Activated naive CD8-positive, alpha-beta T cell treated with anti-CD3 and anti-CD28 coated beads for 36 hours (primary cell): ENCODE data around the gene NXPH1. TPM values are rescaled to one million over a fixed set of nuclear protein-coding genes. Genes with fewer than 3 reads are reported as not detected.

Experiments
- DNase-seq: peaks from one replicate; pipeline ENCODE4 v3.0.0; 2021
- H3K27ac Mint-ChIP-seq: one replicate; pipeline ENCODE4 v1.8.0; 2022; ENCODE audit warnings: mild to moderate bottlenecking, moderate library complexity, mixed read lengths
- H3K27me3 Mint-ChIP-seq: one replicate; pipeline ENCODE4 v1.8.0; 2022; ENCODE audit warnings: mild to moderate bottlenecking, mixed read lengths
- H3K36me3 Mint-ChIP-seq: one replicate; pipeline ENCODE4 v1.8.0; 2021; ENCODE audit warnings: mild to moderate bottlenecking, mixed read lengths
- H3K4me1 Mint-ChIP-seq: one replicate; pipeline ENCODE4 v1.8.0; 2021; ENCODE audit warnings: mixed read lengths
- H3K4me3 Mint-ChIP-seq: one replicate; pipeline ENCODE4 v1.8.0; 2022; ENCODE audit warnings: mild to moderate bottlenecking, moderate library complexity, mixed read lengths
- H3K9me3 Mint-ChIP-seq: one replicate; pipeline ENCODE4 v1.8.0; 2022; ENCODE audit warnings: mixed read lengths
- total RNA-seq, 2 experiments: library from RNA; stranded (reverse); gene quantifications; one replicate each; pipeline ENCODE4 v1.2.3, GENCODE V29; 2021

The NXPH1 gene
- total RNA-seq, 2 experiments from 2014 or later: not detected

- Mint-ChIP-seq H3K27me3 (no peaks in the 10 kb centered on the region), H3K36me3 (no peaks in the 10 kb centered on the region), H3K4me1 (no peaks in the 10 kb centered on the region), H3K27ac (no peak overlapping the region), H3K4me3 (no peak overlapping the region), H3K9me3 (no peaks in the 10 kb centered on the region)
- DNase-seq: no peak
These were observed 152.2 kb downstream of the NXPH1 start for GRCh38 chr7:8585591-8585990.

DNA sequence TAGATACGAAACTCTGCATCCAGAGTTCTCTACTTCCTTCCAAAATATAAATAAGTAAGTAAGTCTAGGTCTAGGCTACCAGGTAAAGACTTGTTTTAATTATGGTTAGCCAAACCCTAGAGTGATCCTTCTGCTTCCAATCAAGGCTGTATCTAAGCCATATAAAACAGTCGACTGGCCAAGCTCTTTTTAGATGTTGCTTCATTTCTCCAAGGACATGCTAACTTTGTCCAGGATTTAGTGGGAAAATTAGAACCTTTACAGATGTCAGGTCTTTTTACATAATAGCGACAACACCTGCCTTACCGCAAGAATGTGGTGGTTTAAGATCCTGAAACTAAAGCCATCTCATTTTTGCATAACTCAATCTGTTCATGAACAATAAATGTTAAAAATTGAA, 156.8 kb downstream of the NXPH1 start:
- Mint-ChIP-seq H3K4me3 (no peak overlapping the region), H3K27ac (no peak overlapping the region), H3K36me3 (no peaks in the 10 kb centered on the region), H3K4me1 (no peaks in the 10 kb centered on the region), H3K9me3 (no peaks in the 10 kb centered on the region), H3K27me3 (no peaks in the 10 kb centered on the region)
- no peak for DNase-seq

- H3K27me3 Mint-ChIP-seq: no peaks in the 10 kb centered on the region
- H3K27ac Mint-ChIP-seq: no peak overlapping the region
- no peak overlapping the region for H3K4me3 Mint-ChIP-seq
- H3K36me3 Mint-ChIP-seq: no peaks in the 10 kb centered on the region
- H3K4me1 Mint-ChIP-seq: no peaks in the 10 kb centered on the region
- no peak for DNase-seq
- H3K9me3 Mint-ChIP-seq: no peaks in the 10 kb centered on the region
These were observed 157.4 kb downstream of the NXPH1 start for GRCh38 chr7:8590791-8591190.

DNA sequence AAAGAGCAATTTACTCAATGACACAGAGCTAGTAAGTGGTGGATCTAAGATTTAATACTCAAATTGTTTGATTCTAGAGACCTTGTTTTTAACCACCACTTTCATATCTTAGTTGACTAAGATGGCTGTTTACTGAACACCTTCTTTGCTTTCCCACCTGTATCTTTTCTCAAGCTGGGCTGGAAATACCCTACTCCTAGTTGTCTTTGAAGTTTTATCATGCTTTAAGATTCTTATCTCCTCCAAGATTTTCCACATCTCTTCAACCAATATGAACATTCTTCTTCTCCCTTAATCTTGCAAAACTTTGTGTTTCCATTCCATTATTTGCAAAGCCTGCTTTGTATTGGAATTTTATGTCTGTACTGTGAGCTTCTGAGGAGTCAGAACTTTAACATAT, 157.9 kb downstream of the NXPH1 start:
- H3K27me3 Mint-ChIP-seq: no peaks in the 10 kb centered on the region
- no peaks in the 10 kb centered on the region for H3K36me3 Mint-ChIP-seq
- H3K4me3 Mint-ChIP-seq: no peak overlapping the region
- H3K9me3 Mint-ChIP-seq: no peaks in the 10 kb centered on the region
- DNase-seq: no peak
- H3K4me1 Mint-ChIP-seq: no peaks in the 10 kb centered on the region
- no peak overlapping the region for H3K27ac Mint-ChIP-seq

DNA sequence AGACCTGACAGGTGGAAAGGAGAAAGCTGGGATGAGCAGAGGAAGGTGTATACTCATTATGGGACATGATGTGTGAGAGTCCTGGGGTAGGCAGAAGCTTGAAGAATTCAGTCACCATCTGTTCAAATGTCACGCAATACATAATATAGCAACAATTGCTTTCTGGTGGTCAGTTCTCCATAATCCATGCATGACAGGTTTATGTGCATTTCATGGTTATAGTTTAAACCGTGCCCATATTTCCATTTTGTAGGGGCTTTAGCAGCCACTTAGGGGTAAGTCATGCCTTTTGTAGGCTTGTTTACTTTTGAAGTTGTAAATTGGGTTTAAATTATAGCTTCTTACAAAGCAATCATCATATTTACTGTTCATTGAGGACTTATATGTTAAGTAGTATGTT, 158.8 kb downstream of the NXPH1 start:
- DNase-seq: no peak
- Mint-ChIP-seq H3K36me3 (no peaks in the 10 kb centered on the region), H3K4me1 (no peaks in the 10 kb centered on the region), H3K4me3 (no peak overlapping the region), H3K27ac (no peak overlapping the region), H3K27me3 (no peaks in the 10 kb centered on the region), H3K9me3 (no peaks in the 10 kb centered on the region)

DNA sequence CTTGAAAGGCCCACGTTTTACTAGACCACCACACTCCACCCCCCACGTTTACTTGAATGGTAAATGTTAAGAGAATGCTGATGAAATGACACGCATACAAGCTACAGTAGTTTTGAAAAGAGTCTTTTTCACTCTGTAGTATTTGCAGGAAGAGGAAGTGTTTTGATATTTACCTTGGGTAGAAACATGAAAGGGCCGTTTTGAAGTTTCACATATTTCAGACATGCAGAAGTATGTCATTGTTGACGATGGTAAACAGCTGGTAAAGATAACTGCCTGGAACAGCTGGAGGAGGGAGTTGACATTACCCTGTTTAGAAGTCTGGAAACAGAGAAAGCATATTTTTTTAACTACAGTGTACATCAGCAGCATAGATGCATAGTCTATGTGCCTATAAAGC, 160.7 kb downstream of the NXPH1 start:
- Mint-ChIP-seq H3K27me3 (no peaks in the 10 kb centered on the region), H3K4me1 (no peaks in the 10 kb centered on the region), H3K9me3 (no peaks in the 10 kb centered on the region), H3K4me3 (no peak overlapping the region), H3K27ac (no peak overlapping the region), H3K36me3 (no peaks in the 10 kb centered on the region)
- DNase-seq: no peak

DNA sequence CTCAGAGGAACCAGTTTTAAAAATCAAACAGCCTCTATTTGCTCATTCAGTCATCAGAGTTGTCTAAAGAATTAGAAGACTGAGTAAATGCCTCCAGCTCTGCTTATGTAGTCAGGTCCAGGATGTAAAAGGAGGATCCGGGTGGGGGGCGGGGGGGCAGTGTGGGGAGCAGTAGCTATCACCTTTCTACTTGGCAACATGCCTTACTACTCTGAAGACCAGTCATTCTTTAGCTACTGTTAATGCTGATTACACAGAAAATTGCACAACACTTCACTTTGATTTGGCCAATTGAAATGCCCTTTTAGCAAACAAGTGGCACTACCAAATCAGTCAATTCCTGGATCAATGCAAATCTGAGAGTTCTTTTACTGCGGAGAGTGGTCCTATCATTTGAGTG, 164.2 kb downstream of the NXPH1 start:
- Mint-ChIP-seq H3K4me1 (no peaks in the 10 kb centered on the region), H3K9me3 (no peaks in the 10 kb centered on the region), H3K4me3 (no peak overlapping the region), H3K27me3 (no peaks in the 10 kb centered on the region), H3K36me3 (no peaks in the 10 kb centered on the region), H3K27ac (no peak overlapping the region)
- DNase-seq: no peak

DNA sequence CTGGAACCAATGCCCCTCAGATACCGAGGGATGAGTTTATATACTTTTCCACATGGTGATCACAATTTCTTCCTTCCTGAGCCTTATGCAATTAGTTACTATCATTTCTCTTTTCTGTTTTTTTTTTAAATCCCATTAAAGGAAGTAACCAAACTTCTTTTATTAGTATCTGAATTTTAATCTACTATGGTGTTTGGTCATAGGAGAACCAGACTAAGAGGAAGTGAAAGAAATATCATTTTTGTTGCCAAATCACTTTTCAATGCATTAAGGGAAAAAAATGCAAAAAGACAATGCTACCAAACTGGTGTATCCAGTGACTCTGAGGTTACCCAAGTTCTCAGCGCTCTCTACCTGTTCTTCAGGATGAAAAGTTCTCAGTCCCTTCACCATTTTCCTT, 167.7 kb downstream of the NXPH1 start:
- Mint-ChIP-seq H3K27ac (no peak overlapping the region), H3K9me3 (no peaks in the 10 kb centered on the region), H3K4me3 (no peak overlapping the region), H3K4me1 (no peaks in the 10 kb centered on the region), H3K36me3 (no peaks in the 10 kb centered on the region), H3K27me3 (no peaks in the 10 kb centered on the region)
- no peak for DNase-seq

DNA sequence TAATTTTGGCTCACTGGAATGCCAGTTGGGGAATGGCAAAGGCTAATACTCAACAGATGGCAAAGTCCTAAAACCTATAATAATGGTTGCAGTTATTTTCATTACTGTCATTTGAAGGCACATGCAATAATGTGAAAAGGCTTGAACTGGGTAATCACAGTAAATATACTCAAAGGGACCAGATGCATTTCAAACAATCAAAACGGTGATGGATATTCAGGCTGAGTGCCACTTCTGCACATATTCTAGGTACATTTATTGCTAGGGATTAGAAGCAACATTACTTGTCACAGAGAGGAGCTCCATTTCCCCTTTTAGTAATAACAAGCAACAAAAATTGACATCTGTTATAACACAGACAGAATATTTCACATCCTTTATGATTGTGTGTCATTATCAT, 171.8 kb downstream of the NXPH1 start:
- no peaks in the 10 kb centered on the region for H3K27me3 Mint-ChIP-seq
- no peaks in the 10 kb centered on the region for H3K9me3 Mint-ChIP-seq
- H3K27ac Mint-ChIP-seq: no peak overlapping the region
- no peaks in the 10 kb centered on the region for H3K4me1 Mint-ChIP-seq
- no peak for DNase-seq
- H3K36me3 Mint-ChIP-seq: no peaks in the 10 kb centered on the region
- H3K4me3 Mint-ChIP-seq: no peak overlapping the region

DNA sequence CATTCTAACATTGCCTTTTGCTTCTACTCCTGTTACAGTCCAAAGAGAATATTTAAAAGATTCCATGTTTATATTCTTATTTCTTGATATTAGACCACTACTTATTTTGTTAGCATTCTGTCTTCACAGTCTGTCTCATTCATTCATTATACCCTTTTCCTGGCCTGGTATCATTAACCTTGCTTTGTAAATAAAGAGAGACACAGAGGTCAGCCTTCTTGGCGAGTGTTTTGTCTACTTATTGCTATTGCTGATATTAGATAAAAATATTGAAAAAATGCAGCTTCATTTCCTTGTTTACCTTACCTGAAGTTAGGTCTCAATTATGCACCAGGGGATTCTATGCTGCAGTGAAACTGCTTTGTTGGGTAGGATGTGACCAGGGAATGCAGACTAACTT, 179.2 kb downstream of the NXPH1 start:
- H3K27me3 Mint-ChIP-seq: no peaks in the 10 kb centered on the region
- no peaks in the 10 kb centered on the region for H3K4me1 Mint-ChIP-seq
- no peaks in the 10 kb centered on the region for H3K9me3 Mint-ChIP-seq
- H3K27ac Mint-ChIP-seq: no peak overlapping the region
- H3K4me3 Mint-ChIP-seq: no peak overlapping the region
- no peak for DNase-seq
- no peaks in the 10 kb centered on the region for H3K36me3 Mint-ChIP-seq

DNA sequence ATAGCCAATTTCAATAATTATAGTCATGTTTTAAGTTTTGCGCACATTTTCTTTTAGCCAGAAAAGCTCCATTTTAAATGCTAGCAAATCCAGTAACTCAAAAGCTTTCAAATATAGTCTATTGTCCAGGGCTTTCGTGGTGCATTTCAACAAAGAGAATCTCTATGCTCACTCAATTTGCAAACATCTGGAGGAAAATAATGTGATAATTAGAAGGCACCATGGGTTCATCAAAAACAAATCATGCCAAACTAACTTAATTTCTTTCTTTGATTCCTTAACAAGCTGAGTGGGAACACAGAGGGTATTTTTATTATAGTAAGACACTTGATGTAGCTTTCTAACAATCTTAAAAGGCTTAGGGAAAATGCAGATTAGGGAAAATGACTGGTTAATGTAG, 179.8 kb downstream of the NXPH1 start:
- no peaks in the 10 kb centered on the region for H3K27me3 Mint-ChIP-seq
- no peaks in the 10 kb centered on the region for H3K4me1 Mint-ChIP-seq
- H3K27ac Mint-ChIP-seq: no peak overlapping the region
- H3K4me3 Mint-ChIP-seq: no peak overlapping the region
- H3K36me3 Mint-ChIP-seq: no peaks in the 10 kb centered on the region
- H3K9me3 Mint-ChIP-seq: no peaks in the 10 kb centered on the region
- DNase-seq: no peak

DNA sequence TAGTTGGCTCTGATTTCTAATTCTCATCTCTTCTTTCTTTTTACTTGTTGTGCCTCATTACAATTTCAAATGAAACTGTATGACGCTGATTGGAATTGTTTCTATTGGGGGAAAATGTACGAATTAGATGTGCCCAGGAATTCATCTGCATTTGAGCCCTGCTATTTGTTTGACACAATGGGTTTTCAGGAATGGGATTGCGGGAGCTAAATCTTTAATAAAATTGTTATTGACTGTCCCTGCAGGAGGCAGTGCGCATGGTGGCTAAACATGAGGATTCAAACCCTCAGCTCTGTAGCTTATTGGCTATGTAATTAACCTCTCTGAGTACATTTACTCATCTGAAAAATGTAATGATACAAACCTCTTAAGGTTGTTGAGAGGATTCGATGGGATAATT, 181.6 kb downstream of the NXPH1 start:
- H3K4me1 Mint-ChIP-seq: no peaks in the 10 kb centered on the region
- DNase-seq: no peak
- H3K36me3 Mint-ChIP-seq: no peaks in the 10 kb centered on the region
- H3K27ac Mint-ChIP-seq: no peak overlapping the region
- H3K27me3 Mint-ChIP-seq: no peaks in the 10 kb centered on the region
- no peaks in the 10 kb centered on the region for H3K9me3 Mint-ChIP-seq
- H3K4me3 Mint-ChIP-seq: no peak overlapping the region

DNA sequence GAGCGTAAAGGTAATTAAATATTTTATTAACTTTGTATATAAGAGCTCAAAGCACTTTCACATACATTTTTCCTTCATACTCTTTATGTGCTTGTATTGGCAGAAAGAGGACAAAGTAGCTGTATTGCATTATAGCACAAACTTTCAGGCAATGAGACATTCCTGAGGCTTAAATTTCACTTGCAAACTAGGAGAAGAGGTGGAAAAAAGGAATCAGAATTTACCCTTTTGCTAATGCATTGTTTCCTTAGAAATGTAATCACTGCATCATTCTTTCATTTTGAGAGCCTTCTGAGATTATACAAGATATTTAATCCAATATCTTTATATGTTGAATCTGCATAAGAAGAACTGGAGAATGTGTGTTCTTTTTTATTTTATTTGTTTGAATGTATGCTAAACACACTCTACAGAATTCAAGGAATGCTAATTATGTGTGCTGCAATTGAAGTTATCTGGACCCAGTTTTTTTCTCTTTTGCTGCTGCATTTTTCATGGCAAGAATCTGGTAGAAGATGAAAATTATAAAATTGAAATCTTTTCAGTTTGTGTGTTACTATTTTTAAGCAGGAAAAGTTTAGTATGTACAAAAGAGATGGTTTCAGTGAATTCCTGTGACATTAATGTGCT, 185.1 kb downstream of the NXPH1 start:
- no peaks in the 10 kb centered on the region for H3K9me3 Mint-ChIP-seq
- H3K4me1 Mint-ChIP-seq: no peaks in the 10 kb centered on the region

DNA sequence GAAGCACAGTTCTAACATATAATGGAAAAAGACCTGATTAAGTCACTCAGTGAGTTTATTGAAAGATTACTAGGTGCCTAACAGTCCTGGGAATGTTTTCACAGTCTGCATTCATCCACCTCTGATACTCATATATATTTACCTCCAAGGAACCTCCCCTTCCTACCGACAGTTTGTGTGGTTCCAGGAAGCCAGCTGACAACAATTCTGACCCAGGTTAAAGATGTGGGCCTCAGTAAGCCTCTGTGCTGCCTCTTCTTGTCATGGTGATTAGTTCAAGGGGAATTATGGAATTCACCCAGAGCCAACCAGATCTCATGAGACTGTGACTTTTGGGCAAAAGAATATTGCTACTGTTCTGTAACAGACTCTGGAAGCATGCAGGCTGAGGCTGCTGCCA, 186.8 kb downstream of the NXPH1 start:
- Mint-ChIP-seq H3K9me3 (no peaks in the 10 kb centered on the region), H3K27ac (no peak overlapping the region), H3K4me3 (no peak overlapping the region), H3K27me3 (no peaks in the 10 kb centered on the region), H3K4me1 (no peaks in the 10 kb centered on the region), H3K36me3 (no peaks in the 10 kb centered on the region)
- no peak for DNase-seq

More for the DNA sequence above, 185.1 kb downstream of the NXPH1 start:
- no peak overlapping the region for H3K27ac Mint-ChIP-seq
- H3K27me3 Mint-ChIP-seq: no peaks in the 10 kb centered on the region
- H3K36me3 Mint-ChIP-seq: no peaks in the 10 kb centered on the region
- H3K4me3 Mint-ChIP-seq: no peak overlapping the region
- no peak for DNase-seq

- Mint-ChIP-seq H3K27me3 (no peaks in the 10 kb centered on the region), H3K27ac (no peak overlapping the region), H3K36me3 (no peaks in the 10 kb centered on the region), H3K4me3 (no peak overlapping the region), H3K9me3 (no peaks in the 10 kb centered on the region), H3K4me1 (no peaks in the 10 kb centered on the region)
- no peak for DNase-seq
These were observed 192.2 kb downstream of the NXPH1 start for GRCh38 chr7:8625612-8626011.

DNA sequence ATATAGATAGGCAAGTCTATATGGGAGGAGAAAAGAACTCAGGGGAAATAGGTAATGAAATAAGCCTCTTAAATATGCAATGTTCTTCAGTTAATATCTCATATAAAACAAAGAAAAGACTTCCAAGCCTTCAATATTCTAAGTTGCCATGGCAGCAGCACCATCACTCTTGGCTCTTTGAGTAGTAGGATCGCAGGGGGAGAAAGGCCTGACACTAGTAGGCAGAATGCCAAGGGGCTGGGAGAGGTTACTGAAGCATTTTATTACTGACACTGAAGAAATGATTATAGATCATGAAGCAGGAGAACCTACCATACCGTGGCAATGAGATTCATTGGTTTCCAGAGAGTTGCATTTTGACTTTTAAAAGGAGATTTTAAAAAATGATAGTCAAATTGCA, 193.9 kb downstream of the NXPH1 start:
- no peak for DNase-seq
- Mint-ChIP-seq H3K36me3 (no peaks in the 10 kb centered on the region), H3K4me3 (no peak overlapping the region), H3K9me3 (no peaks in the 10 kb centered on the region), H3K4me1 (no peaks in the 10 kb centered on the region), H3K27me3 (no peaks in the 10 kb centered on the region), H3K27ac (no peak overlapping the region)

DNA sequence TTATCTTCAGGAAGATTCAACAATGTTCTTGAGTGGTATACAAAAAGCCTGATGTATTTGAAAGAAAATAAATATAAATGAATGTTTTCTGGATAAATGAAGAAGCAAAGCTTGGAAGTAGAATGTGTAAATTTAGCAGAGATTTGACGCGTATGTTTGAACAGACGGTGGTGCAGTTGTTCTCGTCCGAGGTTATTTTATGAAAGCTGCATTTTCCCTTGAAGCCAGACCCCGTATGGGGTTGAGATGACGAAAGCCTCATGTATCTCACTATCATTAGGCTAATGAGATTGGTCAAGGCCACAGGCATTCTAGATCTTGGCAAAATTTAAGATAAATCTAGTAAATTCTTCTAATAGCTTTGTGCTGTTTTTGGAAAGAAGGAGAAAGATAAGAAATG, 195.2 kb downstream of the NXPH1 start:
- H3K4me1 Mint-ChIP-seq: no peaks in the 10 kb centered on the region
- H3K27ac Mint-ChIP-seq: no peak overlapping the region
- H3K9me3 Mint-ChIP-seq: no peaks in the 10 kb centered on the region
- no peaks in the 10 kb centered on the region for H3K27me3 Mint-ChIP-seq
- no peak overlapping the region for H3K4me3 Mint-ChIP-seq
- no peak for DNase-seq
- H3K36me3 Mint-ChIP-seq: no peaks in the 10 kb centered on the region
